B cell (primary cell): ENCODE results near the gene PIP4K2A. TPM values are rescaled to one million over a fixed set of nuclear protein-coding genes. Genes with fewer than 3 reads are reported as not detected.

Source experiments
- ATAC-seq: fragments of 200-7000 bp; cut with Tn5 transposase; one replicate; pipeline ENCODE4 v1.10.0; 2021; ENCODE audit warnings: low read depth, mild to moderate bottlenecking, moderate number of reproducible peaks, moderate library complexity
- CTCF ChIA-PET: fragments of 350-600 bp; sonication (Branson Sonifier 250); formaldehyde crosslinking; loops from one replicate; lab custom pipeline; 2021; ENCODE audit warnings: antibody characterized with exemption, inconsistent platforms; lab: Charles Lee
- POLR2A ChIA-PET: fragments of 350-600 bp; sonication (Branson Sonifier 250); formaldehyde crosslinking; loops from one replicate; lab custom pipeline; 2021; ENCODE audit warnings: antibody characterized with exemption; lab: Charles Lee
- DNase-seq: peaks from one replicate; pipeline ENCODE4 v3.0.0; 2013
- H2AFZ ChIP-seq: 2 replicates; pipeline ENCODE4 v1.6.1; 2012; ENCODE audit warnings: mild to moderate bottlenecking, low read depth, low read length; ENCODE audit not compliant: insufficient read depth, poor library complexity, severe bottlenecking
- H3K27ac ChIP-seq, 2 donors: 1 replicate in 1 of 2; 2 replicates in 1 of 2; pipeline ENCODE4 v1.5.1; 2012 to 2013; ENCODE audit warnings: low read length in 2 of 2, mild to moderate bottlenecking in 2 of 2, moderate library complexity in 1 of 2
- H3K27me3 ChIP-seq, 4 experiments: fragments of 200-600 bp in 1 of 4; sonication (generic) in 1 of 4; replicated peaks in 1 of 4; 1 replicate in 2 of 4; 2 replicates in 2 of 4; pipeline versions ENCODE4 v1.6.1 to v1.7.0; 2013 to 2016; ENCODE audit warnings: low read length in 3 of 4, mild to moderate bottlenecking in 2 of 4, mixed read lengths in 1 of 4, moderate library complexity in 1 of 4; ENCODE audit not compliant: insufficient read depth in 4 of 4, control insufficient read depth in 3 of 4; ENCODE audit errors: control extremely low read depth in 1 of 4
- H3K36me3 ChIP-seq, 2 experiments: replicated peaks in 1 of 2; 1 replicate in 1 of 2; 2 replicates in 1 of 2; pipeline versions ENCODE4 v1.6.1 to v1.7.1; 2013; ENCODE audit warnings: low read length in 1 of 2; ENCODE audit not compliant: insufficient read depth in 2 of 2, control insufficient read depth in 1 of 2; ENCODE audit errors: control extremely low read depth in 1 of 2, extremely low read depth in 1 of 2
- H3K4me1 ChIP-seq, 2 donors: fragments of 200-600 bp in 1 of 2; sonication (generic) in 1 of 2; 1 replicate in 1 of 2; 2 replicates in 1 of 2; pipeline versions ENCODE4 v1.5.1 to v1.6.1; 2013 to 2017; ENCODE audit warnings: low read length in 2 of 2; ENCODE audit not compliant: control insufficient read depth in 2 of 2, insufficient read depth in 2 of 2
- H3K4me2 ChIP-seq: replicated peaks from 2 replicates; pipeline ENCODE3; 2012; ENCODE audit warnings: mild to moderate bottlenecking, low read depth, low read length; ENCODE audit not compliant: poor library complexity, severe bottlenecking
- H3K4me3 ChIP-seq, 5 experiments: fragments of 200-600 bp in 1 of 5; sonication (generic) in 1 of 5; 1 replicate in 3 of 5; 2 replicates in 2 of 5; pipeline versions ENCODE4 v1.5.1 to v1.7.0; 2011 to 2016; ENCODE audit warnings: low read length in 4 of 5, mild to moderate bottlenecking in 4 of 5, low read depth in 2 of 5, control low read depth in 1 of 5, moderate library complexity in 1 of 5; ENCODE audit not compliant: insufficient read depth in 1 of 5; ENCODE audit errors: control extremely low read depth in 1 of 5, extremely low read depth in 1 of 5
- H3K79me2 ChIP-seq: fragments of 200-600 bp; sonication (generic); one replicate; pipeline ENCODE4 v1.6.0; 2016; ENCODE audit warnings: low read length; ENCODE audit not compliant: control insufficient read depth, insufficient read depth
- H3K9ac ChIP-seq: fragments of 200-600 bp; sonication (generic); 2 replicates; pipeline ENCODE4 v1.6.1; 2017; ENCODE audit warnings: mild to moderate bottlenecking, low read length, moderate library complexity
- H3K9me3 ChIP-seq, 3 donors: one replicate each; pipeline versions ENCODE4 v1.6.1 to v1.7.1; 2013; ENCODE audit warnings: low read length in 2 of 3; ENCODE audit not compliant: control insufficient read depth in 2 of 3, insufficient read depth in 1 of 3; ENCODE audit errors: control extremely low read depth in 1 of 3
- H4K20me1 ChIP-seq: 2 replicates; pipeline ENCODE4 v1.6.0; 2012; ENCODE audit warnings: mild to moderate bottlenecking, low read length; ENCODE audit not compliant: insufficient read depth, control insufficient read depth, poor library complexity, severe bottlenecking
- H3K27ac Mint-ChIP-seq: one replicate; pipeline ENCODE4 v1.8.0; 2021; ENCODE audit warnings: mixed read lengths
- H3K27me3 Mint-ChIP-seq: one replicate; pipeline ENCODE4 v1.8.0; 2021; ENCODE audit warnings: mixed read lengths
- H3K4me1 Mint-ChIP-seq: one replicate; pipeline ENCODE4 v1.8.0; 2021; ENCODE audit warnings: mixed read lengths
- H3K4me3 Mint-ChIP-seq: one replicate; pipeline ENCODE4 v1.8.0; 2021; ENCODE audit warnings: mixed read lengths
- H3K9me3 Mint-ChIP-seq: one replicate; pipeline ENCODE4 v1.8.0; 2022; ENCODE audit warnings: mixed read lengths; ENCODE audit not compliant: insufficient read depth
- CTCF ChIP-seq: fragments of 200-600 bp; IDR thresholded peaks from one replicate; pipeline ENCODE4 v1.8.0; 2022; ENCODE audit warnings: antibody characterized with exemption, mild to moderate bottlenecking
- EZH2 ChIP-seq: IDR thresholded peaks from 2 replicates; pipeline ENCODE4 v1.6.1; 2012; ENCODE audit warnings: borderline replicate concordance, low read depth, mild to moderate bottlenecking, moderate library complexity, low read length; ENCODE audit not compliant: insufficient read depth, poor library complexity, severe bottlenecking
- WGBS: methylation state at CpG from one replicate; pipeline ENCODE4 v1.1.5; 2013; ENCODE audit warnings: missing lambda C conversion rate; ENCODE audit not compliant: insufficient coverage; 5-methylcytosine and 5-hydroxymethylcytosine counted together
- intact Hi-C: fragments of 100-400 bp; cut with micrococcal nuclease; formaldehyde crosslinking; loops from one replicate; pipeline ENCODE4 v1.10.0; 2022
- polyA plus RNA-seq: library from polyadenylated mRNA; depleted of rRNA; stranded (reverse); fragments of >200 nt; gene quantifications from 2 replicates; pipeline ENCODE4 v1.2.3, GENCODE V29; 2012
- total RNA-seq, 2 donors: library from RNA; stranded (reverse); fragments of 120-200 nt in 1 of 2; gene quantifications; 1 replicate in 1 of 2; 2 replicates in 1 of 2; pipeline versions ENCODE4 v1.2.3 to v1.2.4, GENCODE V29; 2013 to 2022

Gene PIP4K2A
- total and polyA plus RNA-seq, 2 donors (not counting 1 experiment from before 2014, with no cell fraction given): 21.8 to 103 TPM

GRCh38 chr10:22612318-22612717 lies 102.1 kb downstream of the PIP4K2A start:
- ATAC-seq (no peak), DNase-seq (no peak)
- peak overlapping the region; percentile 72 for H3K4me2 ChIP-seq
- POLR2A ChIA-PET: interaction anchor here (1.0 to 2.1 kb wide), 3 partner anchors 18 to 102 kb away, joined by 3 to 6 read pairs (median 5); partner anchors contain the start of gene PIP4K2A
- H3K36me3 ChIP-seq: peaks cover 0 to 23% of the 10 kb centered on the region in 2 experiments
- H3K4me3 ChIP-seq: no peak overlapping the region
- TF ChIP-seq CTCF (no peak), EZH2 (no peak)
- H3K9ac ChIP-seq: no peak overlapping the region
- no peak overlapping the region for H2AFZ ChIP-seq
- Mint-ChIP-seq H3K4me1 (peaks cover 96% of the 10 kb centered on the region), H3K27ac (peak overlapping the region; percentile 91), H3K4me3 (peak overlapping the region; percentile 76), H3K27me3 (no peaks in the 10 kb centered on the region), H3K9me3 (peaks cover 5% of the 10 kb centered on the region)
- peaks cover 0 to 9% (median 0%) of the 10 kb centered on the region in 3 donors for H3K9me3 ChIP-seq
- H4K20me1 ChIP-seq: no peaks in the 10 kb centered on the region
- CTCF ChIA-PET: interaction anchor here (1.2 to 2.8 kb wide), 7 partner anchors 9 to 39 kb away, joined by 3 to 9 read pairs (median 7); no protein-coding TSS in a partner anchor
- H3K27me3 ChIP-seq: no peaks in the 10 kb centered on the region
- peaks cover 89 to 96% of the 10 kb centered on the region in 2 donors for H3K4me1 ChIP-seq
- intact Hi-C loops: no loop called here
- peak overlapping the region; percentile 67 to 87 for H3K27ac ChIP-seq
- peaks cover 92% of the 10 kb centered on the region for H3K79me2 ChIP-seq
- 96% methylated on average over 9 of the region's 10 CpGs for WGBS

- Histone ChIP-seq H3K79me2 (peaks cover 92% of the 10 kb centered on the region), H3K9ac (peak overlapping the region; percentile 38), H3K27me3 (no peaks in the 10 kb centered on the region), H3K36me3 (peaks cover 0 to 26% of the 10 kb centered on the region in 2 experiments), H2AFZ (peak overlapping the region; percentile 2), H3K4me2 (peak overlapping the region; percentile 72), H3K4me3 (peak overlapping the region in 4 of 5 experiments; percentile 9 to 54 (median 34)), H4K20me1 (no peaks in the 10 kb centered on the region), H3K27ac (peak overlapping the region; percentile 67 to 87), H3K9me3 (peaks cover 0 to 9% (median 0%) of the 10 kb centered on the region in 3 donors), H3K4me1 (peaks cover 96 to 97% of the 10 kb centered on the region in 2 donors)
- intact Hi-C loops: no loop called here
- Mint-ChIP-seq H3K4me3 (peak overlapping the region; percentile 76), H3K27me3 (no peaks in the 10 kb centered on the region), H3K27ac (peak overlapping the region; percentile 91), H3K4me1 (peaks cover 95% of the 10 kb centered on the region), H3K9me3 (peaks cover 5% of the 10 kb centered on the region)
- peak; percentile 79 for DNase-seq
- peak; percentile 58 for ATAC-seq
- CTCF ChIA-PET: interaction anchor here (0.6 to 2.8 kb wide), 12 partner anchors 10 to 602 kb away, joined by 3 to 9 read pairs (median 4); no protein-coding TSS in a partner anchor
- WGBS: 0% methylated on average over 3 of the region's 8 CpGs
- POLR2A ChIA-PET: interaction anchor here (0.7 to 2.1 kb wide), 5 partner anchors 11 to 102 kb away, joined by 3 to 6 read pairs (median 5); partner anchors contain the start of gene PIP4K2A
- TF ChIP-seq EZH2 (no peak), CTCF (no peak)
These were observed 102.8 kb downstream of the PIP4K2A start for GRCh38 chr10:22611425-22612115.
